Muscle layer of duodenum (tissue), 2 donors: Measurements from ENCODE around the gene MICAL2.

Source experiments
- H3K27ac ChIP-seq: one replicate; pipeline ENCODE4 v1.7.0; 2013; ENCODE audit warnings: mild to moderate bottlenecking, low read length
- H3K27me3 ChIP-seq: one replicate; pipeline ENCODE4 v1.7.0; 2013; ENCODE audit warnings: low read depth, mild to moderate bottlenecking, control low read depth, low read length
- H3K36me3 ChIP-seq, 2 donors: one replicate each; pipeline ENCODE4 v1.7.0; 2013; ENCODE audit warnings: low read length in 2 of 2, control low read depth in 1 of 2, mild to moderate bottlenecking in 1 of 2; ENCODE audit not compliant: insufficient read depth in 2 of 2, control insufficient read depth in 1 of 2
- H3K4me1 ChIP-seq, 2 donors: one replicate each; pipeline ENCODE4 v1.7.0; 2013; ENCODE audit warnings: low read length in 2 of 2, mild to moderate bottlenecking in 2 of 2, control low read depth in 1 of 2, moderate library complexity in 1 of 2; ENCODE audit not compliant: insufficient read depth in 2 of 2, control insufficient read depth in 1 of 2
- H3K4me3 ChIP-seq, 2 donors: one replicate each; pipeline ENCODE4 v1.7.0; 2013; ENCODE audit warnings: low read length in 2 of 2, low read depth in 1 of 2, mild to moderate bottlenecking in 1 of 2
- H3K9me3 ChIP-seq, 2 donors: one replicate each; pipeline ENCODE4 v1.7.0; 2013; ENCODE audit warnings: low read length in 2 of 2, control low read depth in 1 of 2, mild to moderate bottlenecking in 1 of 2; ENCODE audit not compliant: control insufficient read depth in 1 of 2
- donor health status: healthy.

Gene MICAL2

DNA sequence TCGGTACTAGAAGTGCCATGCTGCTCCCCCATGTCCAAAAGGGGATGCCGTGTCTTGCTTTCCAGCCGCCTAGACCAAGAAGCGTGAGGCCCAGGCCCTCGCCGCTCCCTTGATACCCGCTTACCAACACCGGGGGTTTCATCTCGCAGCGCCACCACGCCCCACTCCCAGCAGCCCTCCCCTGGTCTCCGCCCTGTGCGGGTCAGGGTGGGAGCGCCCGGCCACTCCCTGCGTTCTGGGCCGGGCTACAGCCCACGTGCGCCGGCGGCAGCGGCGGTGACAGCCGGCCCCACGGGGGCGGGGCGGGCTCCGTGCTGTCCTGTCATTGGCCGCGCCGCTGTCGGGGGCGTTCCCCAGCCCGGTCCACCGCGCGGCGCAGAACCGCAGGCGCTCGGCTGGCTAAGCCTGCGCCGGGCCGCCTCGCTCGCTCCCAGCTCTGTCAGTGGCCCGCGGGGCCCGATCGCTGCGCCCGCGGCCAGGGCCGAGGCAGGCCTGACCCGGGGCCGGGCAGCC lies at the start of gene MICAL2:
MICAL2 (plus strand) TSS at position 390 of the 513 bp plus-strand sequence. CDS start 51,566 bp downstream, outside the sequence.
- H3K4me3 ChIP-seq = peak within 1 kb of the TSS; percentile 68 to 87
- H3K36me3 ChIP-seq = no peaks in the 10 kb centered on the region
- H3K27ac ChIP-seq = peak within 1 kb of the TSS; percentile 85
- peaks cover 5 to 6% of the 10 kb centered on the region in 2 donors for H3K4me1 ChIP-seq
- no peaks in the 10 kb centered on the region for H3K27me3 ChIP-seq
- H3K9me3 ChIP-seq = no peaks in the 10 kb centered on the region

- Histone ChIP-seq H3K4me1 (peaks cover 0 to 1% of the 10 kb centered on the region in 2 donors), H3K36me3 (no peaks in the 10 kb centered on the region), H3K9me3 (no peaks in the 10 kb centered on the region), H3K27me3 (no peaks in the 10 kb centered on the region), H3K4me3 (no peak overlapping the region), H3K27ac (no peak overlapping the region)
These were observed 48.4 kb upstream of the MICAL2 start for GRCh38 chr11:12061851-12062560.

GRCh38 chr11:12063251-12063650 lies 47.1 kb upstream of the MICAL2 start:
- H3K27ac ChIP-seq = no peak overlapping the region
- no peaks in the 10 kb centered on the region for H3K9me3 ChIP-seq
- H3K27me3 ChIP-seq = no peaks in the 10 kb centered on the region
- no peak overlapping the region for H3K4me3 ChIP-seq
- no peaks in the 10 kb centered on the region for H3K36me3 ChIP-seq
- peaks cover 0 to 4% of the 10 kb centered on the region in 2 donors for H3K4me1 ChIP-seq

- Histone ChIP-seq H3K27me3 (no peaks in the 10 kb centered on the region), H3K4me1 (peaks cover 0 to 4% of the 10 kb centered on the region in 2 donors), H3K4me3 (no peak overlapping the region), H3K27ac (no peak overlapping the region), H3K9me3 (no peaks in the 10 kb centered on the region), H3K36me3 (no peaks in the 10 kb centered on the region)
These were observed 46.0 kb upstream of the MICAL2 start for GRCh38 chr11:12064136-12064953.

GRCh38 chr11:12064954-12065280 lies 45.5 kb upstream of the MICAL2 start:
- H3K9me3 ChIP-seq = no peaks in the 10 kb centered on the region
- H3K4me3 ChIP-seq = no peak overlapping the region
- no peaks in the 10 kb centered on the region for H3K27me3 ChIP-seq
- H3K27ac ChIP-seq = no peak overlapping the region
- H3K36me3 ChIP-seq = no peaks in the 10 kb centered on the region
- peaks cover 0 to 4% of the 10 kb centered on the region in 2 donors for H3K4me1 ChIP-seq

DNA sequence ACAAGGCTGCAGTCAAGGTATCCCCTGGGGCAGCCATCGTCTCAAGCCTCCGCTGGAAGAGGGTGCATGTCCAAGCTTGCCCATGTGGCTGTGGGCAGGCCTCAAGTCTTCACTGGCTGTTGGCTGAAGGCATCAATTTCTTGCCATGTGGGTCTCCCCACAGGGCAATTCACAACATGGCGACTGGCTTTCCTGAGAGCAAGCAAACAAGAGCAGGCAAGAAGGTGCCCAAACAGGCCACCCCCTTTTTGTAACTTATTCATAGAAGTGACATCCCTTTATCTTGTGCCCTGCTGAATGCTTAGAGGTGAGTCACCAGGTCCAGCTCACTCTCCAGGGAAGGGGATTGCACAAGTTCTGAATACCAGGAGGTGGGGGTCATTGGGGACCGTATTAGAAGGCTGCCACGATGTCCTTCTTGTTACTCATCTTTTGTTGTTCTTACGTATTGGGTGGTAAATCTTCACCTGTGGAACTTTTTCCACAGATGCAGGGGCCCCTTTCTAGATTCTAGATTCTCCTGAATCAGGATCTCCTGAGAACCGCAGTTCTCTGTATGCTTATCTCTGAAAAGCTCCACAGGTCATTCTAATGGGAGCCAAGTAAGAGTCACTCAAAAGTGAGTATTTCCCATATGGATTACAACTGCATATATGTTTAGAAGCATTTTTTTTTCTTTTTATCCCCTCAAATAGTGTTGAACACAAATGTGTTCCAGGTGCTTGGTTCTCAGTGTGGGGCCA lies 44.2 kb upstream of the MICAL2 start:
- H3K4me3 ChIP-seq = no peak overlapping the region
- peaks cover 0 to 4% of the 10 kb centered on the region in 2 donors for H3K4me1 ChIP-seq
- H3K27ac ChIP-seq = peak overlapping the region; percentile 10
- no peaks in the 10 kb centered on the region for H3K27me3 ChIP-seq
- no peaks in the 10 kb centered on the region for H3K36me3 ChIP-seq
- H3K9me3 ChIP-seq = no peaks in the 10 kb centered on the region

DNA sequence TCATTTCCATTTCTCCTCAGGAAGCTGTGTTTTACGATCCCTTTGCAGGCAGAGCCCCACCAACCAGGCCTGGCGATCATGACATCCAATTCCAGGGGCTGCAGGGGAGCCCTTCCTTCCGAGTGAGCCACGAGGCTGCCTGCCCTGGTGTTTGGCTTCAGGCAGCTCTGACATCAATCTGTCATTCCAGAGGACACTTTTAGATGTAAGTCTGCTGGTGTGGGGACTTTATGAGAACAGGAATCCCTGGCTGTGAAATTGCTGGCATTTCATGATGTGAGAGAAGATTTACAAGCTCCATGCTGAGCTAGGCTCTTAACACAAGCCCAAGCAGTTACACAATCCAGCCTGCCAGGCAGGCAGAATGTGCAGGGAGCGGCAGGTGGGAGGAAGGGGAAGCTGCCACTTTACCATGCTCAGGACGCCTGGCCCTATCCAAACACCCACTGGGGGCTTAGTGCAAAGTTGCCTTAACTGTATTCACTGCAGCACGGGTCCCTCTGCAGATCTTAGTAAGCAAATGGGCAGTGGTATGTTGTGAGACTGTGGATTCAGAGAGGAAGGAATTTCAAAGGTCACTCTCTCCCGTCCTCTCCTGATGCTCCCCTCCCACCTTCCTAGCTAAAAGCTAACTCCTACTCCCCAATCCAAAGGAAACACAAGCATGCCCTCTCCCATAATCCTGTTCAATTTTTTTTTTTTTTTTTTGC lies 43.4 kb upstream of the MICAL2 start:
- Histone ChIP-seq H3K4me3 (no peak overlapping the region), H3K27ac (peak overlapping the region; percentile 10), H3K4me1 (peaks cover 0 to 4% of the 10 kb centered on the region in 2 donors), H3K36me3 (no peaks in the 10 kb centered on the region), H3K9me3 (no peaks in the 10 kb centered on the region), H3K27me3 (no peaks in the 10 kb centered on the region)

- H3K27ac ChIP-seq = no peak overlapping the region
- H3K9me3 ChIP-seq = no peaks in the 10 kb centered on the region
- peaks cover 0 to 4% of the 10 kb centered on the region in 2 donors for H3K4me1 ChIP-seq
- no peak overlapping the region for H3K4me3 ChIP-seq
- H3K27me3 ChIP-seq = no peaks in the 10 kb centered on the region
- H3K36me3 ChIP-seq = no peaks in the 10 kb centered on the region
These were observed 42.5 kb upstream of the MICAL2 start for GRCh38 chr11:12067796-12068357.

- no peaks in the 10 kb centered on the region for H3K9me3 ChIP-seq
- no peaks in the 10 kb centered on the region for H3K36me3 ChIP-seq
- peaks cover 0 to 4% of the 10 kb centered on the region in 2 donors for H3K4me1 ChIP-seq
- H3K27ac ChIP-seq = no peak overlapping the region
- H3K27me3 ChIP-seq = no peaks in the 10 kb centered on the region
- H3K4me3 ChIP-seq = no peak overlapping the region
These were observed 41.2 kb upstream of the MICAL2 start for GRCh38 chr11:12069066-12069676.
